HG03280 (cell line): Measurements from ENCODE around the gene UBL7.
"Not testable (repeated sequence)": the region's sequence is repeated elsewhere in the genome, so short reads cannot be mapped to it uniquely, and the experiment has no call there.

Source experiments
- ATAC-seq: cut with Tn5 transposase; IDR thresholded peaks from one replicate; pipeline ENCODE4 v1.9.1; 2021; ENCODE audit warnings: mild to moderate bottlenecking, moderate library complexity; ENCODE audit not compliant: unreplicated experiment

UBL7 gene

GRCh38 chr15:74460871-74461846, at the start of gene UBL7:
UBL7 (minus strand) TSS chr15:74461160; CDS start chr15:74458867, 2,293 bp downstream.
- ATAC-seq: peak; percentile 84

- ATAC-seq: no peak
Measured at GRCh38 chr15:74506515-74506840, 45.5 kb upstream of the UBL7 start.

- no peak for ATAC-seq
Measured at GRCh38 chr15:74505837-74506514, 45.0 kb upstream of the UBL7 start.

GRCh38 chr15:74504836-74505235, 43.9 kb upstream of the UBL7 start:
- ATAC-seq: no peak

- ATAC-seq: no peak
Measured at GRCh38 chr15:74504418-74504817, 43.5 kb upstream of the UBL7 start.

- ATAC-seq: no peak
Measured at GRCh38 chr15:74502301-74502700, 41.3 kb upstream of the UBL7 start.

- ATAC-seq: no peak
Measured at GRCh38 chr15:74500401-74500800, 39.4 kb upstream of the UBL7 start.

- ATAC-seq: no peak
Measured at GRCh38 chr15:74499366-74499765, 38.4 kb upstream of the UBL7 start.

GRCh38 chr15:74497584-74497983, 36.6 kb upstream of the UBL7 start:
- no peak for ATAC-seq

GRCh38 chr15:74496648-74497047, 35.7 kb upstream of the UBL7 start:
- no peak for ATAC-seq

- no peak for ATAC-seq
Measured at GRCh38 chr15:74490339-74490689, 29.4 kb upstream of the UBL7 start.

- peak; percentile 71 for ATAC-seq
Measured at GRCh38 chr15:74489518-74490338, 28.8 kb upstream of the UBL7 start.

GRCh38 chr15:74488776-74489175, 27.8 kb upstream of the UBL7 start:
- no peak for ATAC-seq

GRCh38 chr15:74482661-74483060, 21.7 kb upstream of the UBL7 start:
- no peak for ATAC-seq

- not testable (repeated sequence) for ATAC-seq
Measured at GRCh38 chr15:74480364-74480763, 19.4 kb upstream of the UBL7 start.

GRCh38 chr15:74471621-74472020, 10.7 kb upstream of the UBL7 start:
- ATAC-seq: not testable (repeated sequence)

- no peak for ATAC-seq
Measured at GRCh38 chr15:74470631-74471395, 9.9 kb upstream of the UBL7 start.

GRCh38 chr15:74468341-74469032, 7.5 kb upstream of the UBL7 start:
- ATAC-seq: no peak

- ATAC-seq: no peak
Measured at GRCh38 chr15:74466570-74466969, 5.6 kb upstream of the UBL7 start.

- no peak for ATAC-seq
Measured at GRCh38 chr15:74464897-74465296, 3.9 kb upstream of the UBL7 start.
